Immature natural killer cell (primary cell): Measurements from ENCODE around the gene CCDC12. TPM values are rescaled to one million over a fixed set of nuclear protein-coding genes. Genes with fewer than 3 reads are reported as not detected.
"Not testable (repeated sequence)": the region's sequence is repeated elsewhere in the genome, so short reads cannot be mapped to it uniquely, and the experiment has no call there.

Experiments
- DNase-seq, 3 donors: peaks; one replicate each; pipeline ENCODE4 v3.0.0; 2022; ENCODE audit warnings: mixed read lengths in 1 of 3
- H3K27ac Mint-ChIP-seq, 6 donors: one replicate each; pipeline ENCODE4 v1.8.0; 2020; ENCODE audit warnings: mixed read lengths in 6 of 6, mild to moderate bottlenecking in 5 of 6, inconsistent platforms in 4 of 6, moderate library complexity in 3 of 6
- H3K27me3 Mint-ChIP-seq, 3 donors: one replicate each; pipeline ENCODE4 v1.8.0; 2020 to 2021; ENCODE audit warnings: low read depth in 3 of 3, mild to moderate bottlenecking in 3 of 3, mixed read lengths in 3 of 3, moderate library complexity in 3 of 3, inconsistent platforms in 1 of 3
- H3K36me3 Mint-ChIP-seq, 3 donors: one replicate each; pipeline ENCODE4 v1.8.0; 2020; ENCODE audit warnings: mixed read lengths in 3 of 3, inconsistent platforms in 2 of 3, mild to moderate bottlenecking in 2 of 3
- H3K4me1 Mint-ChIP-seq, 2 donors: one replicate each; pipeline ENCODE4 v1.8.0; 2020; ENCODE audit warnings: inconsistent platforms in 2 of 2, mild to moderate bottlenecking in 2 of 2, mixed read lengths in 2 of 2, moderate library complexity in 1 of 2
- H3K4me3 Mint-ChIP-seq, 5 donors: one replicate each; pipeline ENCODE4 v1.8.0; 2020; ENCODE audit warnings: mild to moderate bottlenecking in 5 of 5, mixed read lengths in 5 of 5, inconsistent platforms in 3 of 5, moderate library complexity in 3 of 5
- H3K9me3 Mint-ChIP-seq, 6 donors: one replicate each; pipeline ENCODE4 v1.8.0; 2020; ENCODE audit warnings: mild to moderate bottlenecking in 6 of 6, mixed read lengths in 6 of 6, inconsistent platforms in 4 of 6, moderate library complexity in 3 of 6
- polyA plus RNA-seq, 3 donors: library from polyadenylated mRNA; unstranded; fragments of 300-500 nt; fragmentation: Illumina TruSeq; gene quantifications; one replicate each; pipeline ENCODE4 v1.2.3, GENCODE V29; 2021

CCDC12 gene
- polyA plus RNA-seq, 3 donors from 2014 or later, result 114 to 174 (median 129) TPM

DNA sequence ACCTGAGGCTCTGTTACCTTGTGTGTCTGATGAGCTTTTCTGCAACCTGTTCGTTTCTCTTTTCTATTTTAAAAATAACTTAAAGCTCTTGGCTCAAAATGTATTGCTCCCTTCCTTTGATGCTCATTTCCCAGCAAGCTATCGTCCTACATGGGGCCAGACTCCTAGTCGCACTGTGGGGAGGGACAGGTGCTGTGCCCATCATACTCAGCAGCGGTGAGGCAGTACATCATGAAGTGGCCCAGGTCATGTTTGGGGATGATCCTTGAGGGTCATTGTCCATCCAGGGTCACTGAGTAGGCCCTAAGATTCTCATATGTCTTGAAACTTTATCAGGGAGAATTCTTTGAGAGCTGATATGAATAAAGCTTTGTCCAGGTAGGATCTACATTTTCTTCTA lies 57.9 kb downstream of the CCDC12 start:
- Mint-ChIP-seq H3K27me3 (peaks cover 0 to 12% (median 5%) of the 10 kb centered on the region in 3 donors), H3K4me3 (peak overlapping the region in 1 of 5 donors; percentile 17), H3K27ac (peak overlapping the region in 2 of 6 donors; percentile 21 to 31), H3K9me3 (peaks cover 0 to 4% (median 0%) of the 10 kb centered on the region in 6 donors), H3K36me3 (peaks cover 32 to 54% (median 41%) of the 10 kb centered on the region in 3 donors), H3K4me1 (peaks cover 46 to 62% of the 10 kb centered on the region in 2 donors)
- DNase-seq, result no peak

DNA sequence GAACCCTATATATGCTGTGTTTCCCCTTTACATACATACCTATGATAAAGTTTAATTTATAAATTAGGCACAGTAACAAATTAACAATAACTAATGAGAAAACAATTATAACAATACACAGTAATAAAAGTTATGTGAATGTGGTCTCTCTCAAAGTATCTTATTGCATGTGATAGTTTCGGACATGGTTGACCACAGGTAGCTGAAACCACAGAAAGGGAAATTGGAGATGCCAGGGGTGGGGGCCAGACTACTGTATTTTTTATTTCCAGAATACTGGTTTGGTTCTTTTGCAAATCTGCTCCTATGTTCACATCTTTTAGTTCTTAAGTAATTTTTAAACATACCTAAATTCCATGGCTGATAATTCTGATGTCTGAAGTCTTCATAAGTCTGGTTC lies 58.3 kb downstream of the CCDC12 start:
- H3K4me1 Mint-ChIP-seq, result peaks cover 45 to 62% of the 10 kb centered on the region in 2 donors
- peaks cover 32 to 54% (median 37%) of the 10 kb centered on the region in 3 donors for H3K36me3 Mint-ChIP-seq
- DNase-seq, result no peak
- peak overlapping the region in 1 of 5 donors; percentile 17 for H3K4me3 Mint-ChIP-seq
- H3K27ac Mint-ChIP-seq, result no peak overlapping the region
- H3K9me3 Mint-ChIP-seq, result peaks cover 0 to 4% (median 0%) of the 10 kb centered on the region in 6 donors
- peaks cover 0 to 10% (median 2%) of the 10 kb centered on the region in 3 donors for H3K27me3 Mint-ChIP-seq

DNA sequence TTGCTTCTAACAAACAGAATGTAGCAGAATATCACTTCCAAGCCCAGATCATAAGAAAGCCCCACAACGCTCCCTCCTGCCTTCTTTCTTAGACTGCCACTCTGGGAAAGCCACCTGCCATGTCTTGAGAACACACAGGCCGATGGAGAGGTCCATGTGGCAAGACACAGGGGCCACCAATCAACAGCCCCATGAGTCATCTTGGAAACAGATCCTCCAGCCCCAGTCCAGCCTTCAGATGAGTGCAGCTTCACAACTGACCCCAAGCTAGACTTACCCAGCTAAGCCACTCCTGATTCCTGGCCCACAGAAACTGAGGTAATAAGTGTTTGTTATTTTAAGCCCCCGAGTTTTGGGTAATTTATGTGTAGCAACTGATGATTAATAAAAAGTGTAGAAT lies 59.3 kb downstream of the CCDC12 start:
- Mint-ChIP-seq H3K27me3 (peaks cover 0 to 10% (median 2%) of the 10 kb centered on the region in 3 donors), H3K4me1 (peaks cover 41 to 65% of the 10 kb centered on the region in 2 donors), H3K9me3 (peaks cover 0 to 4% (median 0%) of the 10 kb centered on the region in 6 donors), H3K36me3 (peaks cover 32 to 47% (median 37%) of the 10 kb centered on the region in 3 donors), H3K4me3 (no peak overlapping the region), H3K27ac (no peak overlapping the region)
- DNase-seq, result no peak

DNA sequence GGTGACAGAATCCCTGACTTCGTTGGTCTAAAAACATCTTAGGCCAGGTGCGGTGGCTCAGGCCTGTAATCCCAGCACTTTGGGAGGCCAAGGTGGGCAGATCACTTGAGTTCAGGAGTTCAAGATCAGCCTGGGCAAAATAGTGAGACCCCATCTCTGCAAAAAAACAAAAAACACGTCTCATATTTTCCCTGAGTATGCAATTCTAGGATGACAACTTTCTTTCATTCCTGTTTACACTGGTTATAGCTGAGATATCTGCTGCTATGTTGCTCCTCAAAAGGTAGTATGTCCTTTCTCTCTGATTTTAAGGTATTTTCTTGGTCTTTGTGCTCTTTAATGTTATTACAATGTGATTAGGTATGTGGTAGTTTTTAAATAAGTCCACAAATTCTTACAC lies 59.7 kb downstream of the CCDC12 start:
- DNase-seq, result no peak
- peaks cover 32 to 47% (median 38%) of the 10 kb centered on the region in 3 donors for H3K36me3 Mint-ChIP-seq
- H3K4me3 Mint-ChIP-seq, result peak overlapping the region in 1 of 5 donors; percentile 24
- H3K9me3 Mint-ChIP-seq, result peaks cover 0 to 4% (median 0%) of the 10 kb centered on the region in 6 donors
- no peak overlapping the region for H3K27ac Mint-ChIP-seq
- H3K27me3 Mint-ChIP-seq, result peaks cover 0 to 10% (median 2%) of the 10 kb centered on the region in 3 donors
- peaks cover 41 to 65% of the 10 kb centered on the region in 2 donors for H3K4me1 Mint-ChIP-seq

DNA sequence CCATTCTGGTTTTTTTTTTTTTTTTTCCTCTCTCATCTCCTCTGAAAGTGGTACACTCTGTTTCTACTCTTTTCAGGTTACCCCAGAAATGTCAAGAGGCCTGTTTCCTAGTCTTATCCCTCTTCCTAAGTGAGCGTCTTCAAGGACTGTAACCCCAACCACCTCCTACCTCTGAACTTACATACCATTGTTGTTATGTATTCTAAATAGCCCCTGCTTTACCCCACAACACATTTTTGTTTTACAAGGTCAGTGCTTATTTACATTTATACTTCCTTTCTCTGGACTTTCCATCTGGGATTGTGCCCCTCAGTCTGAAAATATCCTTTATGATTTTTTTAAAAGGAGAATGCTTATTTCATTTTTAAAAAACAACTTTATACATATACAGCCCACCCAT lies 60.3 kb downstream of the CCDC12 start:
- Mint-ChIP-seq H3K4me3 (peak overlapping the region in 1 of 5 donors; percentile 24), H3K36me3 (peaks cover 32 to 44% (median 38%) of the 10 kb centered on the region in 3 donors), H3K27me3 (peaks cover 0 to 10% (median 2%) of the 10 kb centered on the region in 3 donors), H3K9me3 (peaks cover 0 to 4% (median 0%) of the 10 kb centered on the region in 6 donors), H3K4me1 (peaks cover 42 to 65% of the 10 kb centered on the region in 2 donors), H3K27ac (peak overlapping the region in 2 of 6 donors; percentile 34 to 74)
- no peak for DNase-seq

DNA sequence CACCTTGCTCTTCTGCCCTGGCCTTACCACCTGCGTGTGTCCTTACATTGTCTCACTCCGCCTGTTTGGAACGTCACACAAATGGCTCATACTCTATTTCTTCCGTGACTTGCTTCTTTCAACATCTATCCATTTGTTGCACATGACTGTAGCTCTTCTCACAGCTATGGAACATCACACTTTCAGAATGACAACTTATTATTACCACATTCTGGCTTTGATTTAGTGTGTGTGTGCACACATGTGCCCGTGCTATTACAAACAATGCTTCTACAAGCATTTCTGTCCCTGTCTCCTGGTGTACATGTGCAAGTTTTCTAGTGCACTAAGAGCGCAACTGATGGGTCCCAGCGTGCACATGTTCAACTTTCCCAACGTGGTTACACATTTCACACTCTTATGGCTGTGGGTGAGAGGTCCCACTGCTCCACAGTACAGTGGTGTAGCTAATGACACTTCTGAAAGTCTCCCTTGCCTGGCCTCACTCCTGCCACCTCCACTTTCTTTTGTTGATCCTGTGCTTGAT lies 61.2 kb downstream of the CCDC12 start:
- H3K4me1 Mint-ChIP-seq, result peaks cover 43 to 65% of the 10 kb centered on the region in 2 donors
- H3K36me3 Mint-ChIP-seq, result peaks cover 32 to 43% (median 38%) of the 10 kb centered on the region in 3 donors
- H3K4me3 Mint-ChIP-seq, result peak overlapping the region in 4 of 5 donors; percentile 1 to 40 (median 28)
- H3K27me3 Mint-ChIP-seq, result peaks cover 0 to 10% (median 2%) of the 10 kb centered on the region in 3 donors
- peak in 1 of 3 donors; percentile 44 for DNase-seq
- peak overlapping the region in 3 of 6 donors; percentile 4 to 68 (median 15) for H3K27ac Mint-ChIP-seq
- peaks cover 0 to 4% (median 0%) of the 10 kb centered on the region in 6 donors for H3K9me3 Mint-ChIP-seq

DNA sequence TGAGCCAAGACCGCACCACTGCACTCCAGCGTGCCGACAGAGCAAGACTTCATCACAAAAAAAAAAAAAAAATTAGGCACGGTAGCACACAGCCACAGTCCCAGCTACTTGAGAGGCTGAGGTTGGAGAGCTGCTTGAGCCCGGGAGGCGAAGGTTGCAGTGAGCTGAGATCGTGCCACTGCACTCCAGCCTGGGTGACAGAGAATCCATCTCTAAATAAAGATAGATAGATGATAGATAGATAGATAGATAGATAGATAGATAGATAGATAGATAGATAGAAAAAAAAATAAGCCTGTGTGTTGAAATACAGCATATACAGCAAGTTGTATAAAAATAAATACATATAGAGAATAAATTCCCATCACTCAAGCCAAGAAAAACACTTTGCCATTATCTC lies 61.7 kb downstream of the CCDC12 start:
- peaks cover 28 to 38% (median 34%) of the 10 kb centered on the region in 3 donors for H3K36me3 Mint-ChIP-seq
- no peak overlapping the region for H3K4me3 Mint-ChIP-seq
- peaks cover 0 to 4% (median 0%) of the 10 kb centered on the region in 6 donors for H3K9me3 Mint-ChIP-seq
- peaks cover 0 to 10% (median 2%) of the 10 kb centered on the region in 3 donors for H3K27me3 Mint-ChIP-seq
- peaks cover 43 to 62% of the 10 kb centered on the region in 2 donors for H3K4me1 Mint-ChIP-seq
- H3K27ac Mint-ChIP-seq, result no peak overlapping the region
- no peak for DNase-seq

DNA sequence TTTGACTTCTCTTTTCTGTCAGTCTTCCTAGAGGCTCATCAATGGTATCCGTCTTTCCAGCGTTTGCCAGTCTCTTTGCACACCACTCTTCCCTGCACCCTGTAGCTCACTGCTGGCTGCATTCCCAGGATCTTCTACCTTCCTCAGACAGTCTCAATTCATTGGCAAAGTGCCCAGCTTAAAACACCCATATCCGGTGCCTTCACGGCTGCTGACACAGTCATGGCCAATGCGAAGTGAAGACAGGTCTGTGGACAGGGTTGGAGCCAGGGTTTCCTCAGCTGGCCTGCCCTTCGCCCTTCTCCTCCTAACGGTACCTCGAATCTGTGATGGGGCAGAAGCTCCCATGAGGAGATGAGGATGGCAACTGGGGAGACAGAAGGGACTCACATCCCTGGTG lies 62.9 kb downstream of the CCDC12 start:
- peak in 1 of 3 donors; percentile 22 for DNase-seq
- H3K9me3 Mint-ChIP-seq, result peaks cover 0 to 4% (median 0%) of the 10 kb centered on the region in 6 donors
- peak overlapping the region in 2 of 5 donors; percentile 6 to 19 for H3K4me3 Mint-ChIP-seq
- peaks cover 0 to 9% (median 2%) of the 10 kb centered on the region in 3 donors for H3K27me3 Mint-ChIP-seq
- H3K27ac Mint-ChIP-seq, result peak overlapping the region in 5 of 6 donors; percentile 31 to 82 (median 53)
- peaks cover 22 to 28% (median 23%) of the 10 kb centered on the region in 3 donors for H3K36me3 Mint-ChIP-seq
- H3K4me1 Mint-ChIP-seq, result peaks cover 49 to 62% of the 10 kb centered on the region in 2 donors

DNA sequence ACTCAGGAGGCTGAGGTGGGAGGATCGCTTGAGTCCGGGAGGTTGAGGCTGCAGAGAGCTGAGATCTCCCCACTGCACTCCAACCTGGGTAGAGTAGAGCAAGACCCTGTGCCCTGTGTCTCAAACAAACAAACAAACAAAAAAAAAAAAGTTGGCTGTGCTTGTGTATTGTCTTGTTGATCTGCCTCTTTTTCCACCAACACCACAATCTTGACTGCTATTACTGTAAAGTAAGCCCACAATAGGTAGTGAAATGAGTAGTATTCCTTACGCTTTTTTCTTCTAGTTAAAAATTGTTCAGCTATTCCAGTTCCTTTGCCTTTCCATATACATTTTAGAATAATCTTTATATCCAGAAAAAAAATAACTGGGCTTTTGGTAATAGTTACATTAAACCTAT lies 63.6 kb downstream of the CCDC12 start:
- no peak overlapping the region for H3K4me3 Mint-ChIP-seq
- no peak overlapping the region for H3K27ac Mint-ChIP-seq
- H3K4me1 Mint-ChIP-seq, result peaks cover 44 to 56% of the 10 kb centered on the region in 2 donors
- peaks cover 0 to 4% (median 0%) of the 10 kb centered on the region in 6 donors for H3K9me3 Mint-ChIP-seq
- peaks cover 0 to 8% (median 2%) of the 10 kb centered on the region in 3 donors for H3K27me3 Mint-ChIP-seq
- DNase-seq, result no peak
- peaks cover 15 to 21% (median 18%) of the 10 kb centered on the region in 3 donors for H3K36me3 Mint-ChIP-seq

DNA sequence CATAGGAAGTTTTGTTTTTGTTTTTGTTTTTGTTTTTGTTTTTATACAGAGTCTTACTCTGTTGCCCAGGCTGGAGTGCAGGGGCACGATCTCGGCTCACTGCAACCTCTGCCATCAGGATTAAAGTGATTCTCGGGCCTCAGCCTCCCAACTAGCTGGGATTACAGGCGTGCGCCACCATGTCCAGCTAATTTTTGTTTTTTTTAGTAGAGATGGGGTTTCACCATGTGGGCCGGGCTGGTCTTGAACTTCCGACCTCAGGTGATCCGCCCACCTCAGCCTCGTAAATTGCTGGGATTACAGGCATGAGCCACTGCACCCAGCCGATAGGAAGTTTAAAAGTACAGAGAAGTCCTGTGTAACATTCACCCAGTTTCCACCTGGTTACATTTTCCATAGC lies 65.6 kb downstream of the CCDC12 start:
- H3K27me3 Mint-ChIP-seq, H3K27ac Mint-ChIP-seq, H3K4me3 Mint-ChIP-seq, DNase-seq, H3K36me3 Mint-ChIP-seq, H3K9me3 Mint-ChIP-seq: not testable (repeated sequence)
- peaks cover 28 to 35% of the 10 kb centered on the region in 2 donors for H3K4me1 Mint-ChIP-seq

DNA sequence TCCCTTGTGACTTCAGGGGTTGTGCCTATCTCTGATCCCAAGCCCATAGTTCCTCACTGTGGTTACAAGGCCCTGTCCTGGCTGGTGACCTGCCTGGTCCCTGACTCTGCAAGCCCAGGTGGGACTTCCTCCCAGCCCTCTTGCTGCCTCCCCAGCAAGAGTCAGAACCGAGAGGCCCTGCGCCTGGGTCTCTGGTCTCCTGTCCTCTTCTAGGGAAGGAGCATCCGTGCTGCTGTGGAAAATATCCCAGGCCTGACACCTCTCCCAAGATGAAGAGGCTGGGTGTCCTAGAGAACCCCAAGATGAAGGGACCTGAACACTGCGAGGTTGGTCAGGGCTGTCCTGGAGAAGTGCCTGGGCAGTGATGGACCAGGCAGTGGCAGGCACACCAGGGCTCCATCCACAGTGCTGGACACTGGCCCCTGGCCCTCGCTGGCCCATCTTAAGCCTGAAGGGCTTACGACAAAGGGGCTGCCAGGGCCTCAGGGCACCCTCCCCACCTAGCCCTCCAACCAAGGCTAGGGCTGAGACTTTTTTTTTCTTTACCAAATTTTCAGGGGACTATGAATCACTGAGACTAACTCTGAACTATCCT lies 66.3 kb downstream of the CCDC12 start:
- Mint-ChIP-seq H3K36me3 (peaks cover 0 to 6% (median 6%) of the 10 kb centered on the region in 3 donors), H3K27me3 (peaks cover 0 to 2% (median 2%) of the 10 kb centered on the region in 3 donors), H3K4me1 (peaks cover 21 to 28% of the 10 kb centered on the region in 2 donors), H3K27ac (no peak overlapping the region), H3K4me3 (no peak overlapping the region), H3K9me3 (no peaks in the 10 kb centered on the region)
- no peak for DNase-seq

DNA sequence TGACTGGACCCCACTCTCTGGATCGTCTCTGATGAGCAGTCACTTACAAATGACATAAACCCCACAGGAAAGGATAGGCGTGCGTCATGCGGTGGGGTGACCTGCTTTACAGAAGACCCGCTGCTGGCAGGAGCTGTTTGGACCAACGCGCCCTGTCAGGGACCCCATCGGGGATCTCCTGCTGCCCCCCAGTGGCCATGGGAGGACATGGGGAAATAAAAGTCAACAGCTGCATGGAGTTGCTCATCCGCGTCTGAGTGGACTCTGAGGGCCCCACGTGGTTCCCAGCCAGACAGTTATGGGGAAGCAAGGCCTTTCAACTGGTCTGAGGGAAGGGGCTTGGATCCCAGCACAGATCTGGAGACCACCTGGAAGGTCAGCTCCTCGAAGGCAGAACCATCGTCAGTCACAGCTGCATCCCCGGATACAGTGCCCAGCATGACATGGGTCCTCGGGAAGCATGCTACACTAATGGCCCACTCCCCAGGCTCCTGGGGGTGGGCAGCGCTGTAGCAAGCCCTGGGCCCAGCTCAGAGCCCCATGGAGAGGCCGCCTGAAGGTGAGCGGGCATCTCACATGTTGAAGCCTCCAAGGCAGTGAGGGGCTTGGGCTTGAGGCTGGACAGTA lies 66.9 kb downstream of the CCDC12 start:
- DNase-seq, result peak; percentile 78 to 82 (median 80)
- Mint-ChIP-seq H3K27me3 (peaks cover 0 to 2% (median 2%) of the 10 kb centered on the region in 3 donors), H3K9me3 (no peaks in the 10 kb centered on the region), H3K27ac (peak overlapping the region in 4 of 6 donors; percentile 75 to 82 (median 80)), H3K4me1 (peaks cover 18 to 23% of the 10 kb centered on the region in 2 donors), H3K36me3 (peaks cover 0 to 5% (median 3%) of the 10 kb centered on the region in 3 donors), H3K4me3 (peak overlapping the region in 4 of 5 donors; percentile 33 to 56 (median 46))

DNA sequence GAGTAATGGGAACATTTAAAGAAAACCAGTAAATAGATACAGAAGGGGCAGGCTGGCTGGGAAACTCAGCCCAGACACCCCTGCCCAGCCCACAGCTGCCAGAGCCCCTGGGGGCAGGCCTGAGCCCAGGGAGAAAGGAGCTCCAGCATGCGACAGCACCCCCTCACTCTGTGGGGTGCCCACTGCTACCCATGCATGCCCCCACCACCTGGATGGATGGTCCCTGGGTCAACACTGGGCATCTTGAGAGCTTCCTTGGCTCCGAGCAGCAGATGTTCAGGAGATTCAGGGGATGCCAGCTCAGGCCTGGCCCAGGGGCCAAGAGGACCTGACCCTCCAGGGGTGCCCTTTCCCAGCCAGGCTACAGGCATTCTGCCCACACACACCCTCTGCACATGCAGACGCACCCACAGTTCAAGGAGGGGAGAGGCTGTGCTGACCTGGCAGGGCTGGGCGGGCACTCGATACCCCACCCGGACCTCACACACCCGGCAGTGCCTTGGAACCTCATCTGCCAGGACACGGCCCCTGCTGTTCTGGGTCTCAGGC lies 67.5 kb downstream of the CCDC12 start:
- DNase-seq, result no peak
- peak overlapping the region in 4 of 6 donors; percentile 75 to 82 (median 80) for H3K27ac Mint-ChIP-seq
- H3K4me3 Mint-ChIP-seq, result peak overlapping the region in 4 of 5 donors; percentile 33 to 56 (median 46)

More for the DNA sequence above, 67.5 kb downstream of the CCDC12 start:
- H3K9me3 Mint-ChIP-seq, result no peaks in the 10 kb centered on the region
- peaks cover 0 to 3% (median 2%) of the 10 kb centered on the region in 3 donors for H3K27me3 Mint-ChIP-seq
- H3K36me3 Mint-ChIP-seq, result peaks cover 0 to 5% (median 3%) of the 10 kb centered on the region in 3 donors
- H3K4me1 Mint-ChIP-seq, result peaks cover 17 to 21% of the 10 kb centered on the region in 2 donors
